MV-4-11 (cell line): ENCODE results near the gene ACKR3.

Source experiments
- DNase-seq: peaks from one replicate; lab custom pipeline; 2025; lab: John Stamatoyannopoulos, UW

Gene ACKR3

GRCh38 chr2:236587861-236588815 is 18.5 kb downstream of the ACKR3 start:
- DNase-seq: no peak

- no peak for DNase-seq
Observed at GRCh38 chr2:236588932-236589592, 19.4 kb downstream of the ACKR3 start.

GRCh38 chr2:236590846-236591245 is 21.2 kb downstream of the ACKR3 start:
- DNase-seq: no peak

GRCh38 chr2:236592821-236593220 is 23.2 kb downstream of the ACKR3 start:
- no peak for DNase-seq

- DNase-seq: no peak
Observed at GRCh38 chr2:236593531-236593930, 23.9 kb downstream of the ACKR3 start.

- DNase-seq: no peak
Observed at GRCh38 chr2:236593956-236594355, 24.3 kb downstream of the ACKR3 start.

- no peak for DNase-seq
Observed at GRCh38 chr2:236597629-236598028, 28.0 kb downstream of the ACKR3 start.

GRCh38 chr2:236599059-236599458 is 29.4 kb downstream of the ACKR3 start:
- no peak for DNase-seq

- DNase-seq: no peak
Observed at GRCh38 chr2:236600158-236600557, 30.5 kb downstream of the ACKR3 start.

GRCh38 chr2:236600892-236601291 is 31.3 kb downstream of the ACKR3 start:
- DNase-seq: no peak

GRCh38 chr2:236601316-236602202 is 31.9 kb downstream of the ACKR3 start:
- no peak for DNase-seq

- DNase-seq: no peak
Observed at GRCh38 chr2:236602678-236603077, 33.1 kb downstream of the ACKR3 start.

GRCh38 chr2:236603361-236604015 is 33.9 kb downstream of the ACKR3 start:
- DNase-seq: no peak

- peak; percentile 16 for DNase-seq
Observed at GRCh38 chr2:236604575-236605344, 35.1 kb downstream of the ACKR3 start.

GRCh38 chr2:236605345-236605734 is 35.7 kb downstream of the ACKR3 start:
- no peak for DNase-seq

GRCh38 chr2:236606023-236606422 is 36.4 kb downstream of the ACKR3 start:
- no peak for DNase-seq

- peak; percentile 31 for DNase-seq
Observed at GRCh38 chr2:236607471-236608187, 38.0 kb downstream of the ACKR3 start.

- DNase-seq: no peak
Observed at GRCh38 chr2:236608188-236608525, 38.5 kb downstream of the ACKR3 start.

- no peak for DNase-seq
Observed at GRCh38 chr2:236608710-236609109, 39.1 kb downstream of the ACKR3 start.
